OCI-LY7 (cell line): Measurements from ENCODE around the gene MET. TPM values are rescaled to one million over a fixed set of nuclear protein-coding genes. Genes with fewer than 3 reads are reported as not detected.

Experiments used
- BruUV-seq: library from RNA; stranded (reverse); fragments of 400-500 nt; replicated peaks from 2 replicates; lab custom pipeline; 2021; lab: Mats Ljungman, UMichigan
- CTCF ChIA-PET: fragments of 300-600 bp; sonication (Branson Sonifier 250); formaldehyde crosslinking; loops from one replicate; lab custom pipeline; 2022; ENCODE audit warnings: antibody characterized with exemption; ENCODE audit not compliant: unreplicated experiment; lab: Charles Lee
- POLR2A ChIA-PET: fragments of 300-600 bp; sonication (Branson Sonifier 250); formaldehyde crosslinking; loops from one replicate; lab custom pipeline; 2022; ENCODE audit warnings: antibody characterized with exemption; lab: Charles Lee
- DNase-seq: peaks from one replicate; pipeline ENCODE4 v3.0.0-alpha.2; 2015; ENCODE audit warnings: low spot score
- H2AFZ ChIP-seq: fragments of 200-600 bp; sonication (generic), shearing (Covaris generic); 2 replicates; pipeline ENCODE4 v1.6.1; 2014; ENCODE audit warnings: mild to moderate bottlenecking, antibody characterized with exemption, low read length, moderate library complexity
- H3K27ac ChIP-seq: fragments of 200-600 bp; sonication (generic); 2 replicates; pipeline ENCODE4 v1.5.1; 2014; ENCODE audit warnings: mixed run types, low read depth, mild to moderate bottlenecking, moderate library complexity, low read length, inconsistent platforms; ENCODE audit not compliant: poor library complexity, severe bottlenecking
- H3K36me3 ChIP-seq: fragments of 200-600 bp; sonication (generic); 2 replicates; pipeline ENCODE4 v1.6.1; 2014; ENCODE audit warnings: mild to moderate bottlenecking, antibody characterized with exemption, low read length, moderate library complexity, mixed read lengths; ENCODE audit not compliant: insufficient read depth
- H3K4me1 ChIP-seq: fragments of 200-600 bp; sonication (generic); 2 replicates; pipeline ENCODE4 v1.5.1; 2014; ENCODE audit warnings: mild to moderate bottlenecking, low read length; ENCODE audit not compliant: insufficient read depth, poor library complexity, severe bottlenecking
- H3K4me2 ChIP-seq: fragments of 200-600 bp; sonication (generic); 2 replicates; pipeline ENCODE4 v1.6.1; 2014; ENCODE audit warnings: mild to moderate bottlenecking, low read length
- H3K4me3 ChIP-seq: fragments of 200-600 bp; sonication (generic); 2 replicates; pipeline ENCODE4 v1.5.1; 2014; ENCODE audit warnings: mild to moderate bottlenecking, low read depth, low read length; ENCODE audit not compliant: poor library complexity, severe bottlenecking
- H3K79me2 ChIP-seq: fragments of 200-600 bp; sonication (generic); 2 replicates; pipeline ENCODE4 v1.6.1; 2016; ENCODE audit warnings: low read depth, mild to moderate bottlenecking, low read length, moderate library complexity, mixed read lengths; ENCODE audit not compliant: insufficient read depth
- H3K9me2 ChIP-seq: fragments of 200-600 bp; sonication (generic); 2 replicates; pipeline ENCODE4 v1.6.1; 2016; ENCODE audit warnings: mild to moderate bottlenecking, low read length, mixed read lengths; ENCODE audit not compliant: insufficient read depth
- H3K9me3 ChIP-seq: fragments of 200-600 bp; sonication (generic); 2 replicates; pipeline ENCODE4 v1.6.1; 2014; ENCODE audit warnings: mild to moderate bottlenecking, mixed run types, low read length, mixed read lengths
- H4K20me1 ChIP-seq: fragments of 200-600 bp; sonication (generic); 2 replicates; pipeline ENCODE4 v1.6.1; 2014; ENCODE audit warnings: mild to moderate bottlenecking, antibody characterized with exemption, low read length, moderate library complexity, mixed read lengths; ENCODE audit not compliant: insufficient read depth
- EZH2phosphoT487 ChIP-seq: fragments of 200-600 bp; sonication (generic); IDR thresholded peaks from 2 replicates; pipeline ENCODE4 v1.6.1; 2018; ENCODE audit warnings: low read depth, borderline replicate concordance, mild to moderate bottlenecking, mixed run types, antibody characterized with exemption, low read length, moderate library complexity, mixed read lengths
- intact Hi-C: fragments of 100-400 bp; cut with micrococcal nuclease; formaldehyde crosslinking; loops from one replicate; pipeline ENCODE4 v1.10.0; 2022; ENCODE audit not compliant: unreplicated experiment
- total RNA-seq, 2 experiments: library from RNA; depleted of rRNA in 1 of 2; stranded (reverse); fragments of >200 nt in 1 of 2; shearing (Covaris generic) in 1 of 2; gene quantifications; 2 replicates each; pipeline ENCODE4 v1.2.3, GENCODE V29; 2014 to 2022
- TF ChIP-seq, protein P1 (sequence below): fragments of 200-600 bp; sonication (generic); conservative IDR thresholded peaks from 2 replicates; pipeline ENCODE4 v1.5.1; 2014; ENCODE audit warnings: mild to moderate bottlenecking, antibody characterized with exemption, low read length, moderate library complexity, mixed read lengths

MET gene
- total RNA-seq, 2 experiments from 2014 or later, result not detected

DNA sequence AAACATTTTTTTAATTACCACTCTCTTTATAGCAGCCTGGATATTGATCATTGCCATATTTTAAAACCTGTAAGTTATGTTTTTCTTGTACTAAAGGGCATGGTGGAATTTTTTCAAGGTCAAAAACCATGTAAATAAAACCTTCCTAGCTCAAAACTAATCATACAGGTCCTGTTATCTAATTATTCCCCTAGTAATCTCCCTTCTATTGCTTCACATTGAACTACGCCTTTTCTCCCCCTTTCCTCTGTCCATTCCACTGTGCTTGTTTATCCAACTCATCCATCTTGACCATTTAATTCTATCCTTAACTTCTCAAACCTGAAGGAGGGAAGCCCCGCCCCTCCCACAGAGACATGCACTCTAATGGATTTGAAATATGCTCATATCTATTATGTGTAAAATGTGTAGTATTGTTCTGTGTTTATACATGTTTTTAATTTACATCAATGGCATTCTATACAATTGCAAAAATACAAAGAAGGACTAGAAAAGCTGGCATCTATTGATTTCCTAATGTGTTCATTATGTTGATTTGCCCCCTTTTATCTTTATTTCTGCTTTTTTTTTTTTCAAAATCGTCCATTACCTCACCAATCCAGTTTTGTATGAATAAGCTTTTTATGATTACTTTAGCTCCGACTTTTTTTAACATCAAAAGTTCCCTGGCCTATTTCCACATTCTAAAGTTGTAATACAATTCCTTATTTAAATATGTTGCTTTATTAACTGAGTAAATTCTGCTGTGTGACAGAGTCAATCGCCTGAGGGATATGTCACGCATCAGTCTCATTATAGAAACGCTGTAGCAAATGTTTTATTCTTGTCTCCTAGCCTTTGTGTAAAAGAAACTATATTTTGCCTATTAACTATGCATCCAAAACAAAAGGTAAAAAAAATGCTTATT is 61.0 kb downstream of the MET start:
- no peak overlapping the region for H3K4me2 ChIP-seq
- CTCF ChIA-PET, result no interaction called here
- H3K9me3 ChIP-seq, result no peaks in the 10 kb centered on the region
- H2AFZ ChIP-seq, result no peak overlapping the region
- H3K4me3 ChIP-seq, result no peak overlapping the region
- H3K36me3 ChIP-seq, result no peaks in the 10 kb centered on the region
- H3K79me2 ChIP-seq, result no peaks in the 10 kb centered on the region
- no peaks in the 10 kb centered on the region for H3K9me2 ChIP-seq
- TF ChIP-seq, protein P1, sequence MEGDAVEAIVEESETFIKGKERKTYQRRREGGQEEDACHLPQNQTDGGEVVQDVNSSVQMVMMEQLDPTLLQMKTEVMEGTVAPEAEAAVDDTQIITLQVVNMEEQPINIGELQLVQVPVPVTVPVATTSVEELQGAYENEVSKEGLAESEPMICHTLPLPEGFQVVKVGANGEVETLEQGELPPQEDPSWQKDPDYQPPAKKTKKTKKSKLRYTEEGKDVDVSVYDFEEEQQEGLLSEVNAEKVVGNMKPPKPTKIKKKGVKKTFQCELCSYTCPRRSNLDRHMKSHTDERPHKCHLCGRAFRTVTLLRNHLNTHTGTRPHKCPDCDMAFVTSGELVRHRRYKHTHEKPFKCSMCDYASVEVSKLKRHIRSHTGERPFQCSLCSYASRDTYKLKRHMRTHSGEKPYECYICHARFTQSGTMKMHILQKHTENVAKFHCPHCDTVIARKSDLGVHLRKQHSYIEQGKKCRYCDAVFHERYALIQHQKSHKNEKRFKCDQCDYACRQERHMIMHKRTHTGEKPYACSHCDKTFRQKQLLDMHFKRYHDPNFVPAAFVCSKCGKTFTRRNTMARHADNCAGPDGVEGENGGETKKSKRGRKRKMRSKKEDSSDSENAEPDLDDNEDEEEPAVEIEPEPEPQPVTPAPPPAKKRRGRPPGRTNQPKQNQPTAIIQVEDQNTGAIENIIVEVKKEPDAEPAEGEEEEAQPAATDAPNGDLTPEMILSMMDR, result no peak
- TF ChIP-seq EZH2phosphoT487, result no peak
- H3K27ac ChIP-seq, result no peak overlapping the region
- no peak for DNase-seq
- intact Hi-C loops, result no loop called here
- peaks cover 5% of the 10 kb centered on the region for H4K20me1 ChIP-seq
- POLR2A ChIA-PET, result interaction anchor here (1.0 kb wide), 1 partner anchor 83 kb away, joined by 3 read pairs; no protein-coding TSS in a partner anchor
- H3K4me1 ChIP-seq, result no peaks in the 10 kb centered on the region
- BruUV-seq, result no TSS peak

DNA sequence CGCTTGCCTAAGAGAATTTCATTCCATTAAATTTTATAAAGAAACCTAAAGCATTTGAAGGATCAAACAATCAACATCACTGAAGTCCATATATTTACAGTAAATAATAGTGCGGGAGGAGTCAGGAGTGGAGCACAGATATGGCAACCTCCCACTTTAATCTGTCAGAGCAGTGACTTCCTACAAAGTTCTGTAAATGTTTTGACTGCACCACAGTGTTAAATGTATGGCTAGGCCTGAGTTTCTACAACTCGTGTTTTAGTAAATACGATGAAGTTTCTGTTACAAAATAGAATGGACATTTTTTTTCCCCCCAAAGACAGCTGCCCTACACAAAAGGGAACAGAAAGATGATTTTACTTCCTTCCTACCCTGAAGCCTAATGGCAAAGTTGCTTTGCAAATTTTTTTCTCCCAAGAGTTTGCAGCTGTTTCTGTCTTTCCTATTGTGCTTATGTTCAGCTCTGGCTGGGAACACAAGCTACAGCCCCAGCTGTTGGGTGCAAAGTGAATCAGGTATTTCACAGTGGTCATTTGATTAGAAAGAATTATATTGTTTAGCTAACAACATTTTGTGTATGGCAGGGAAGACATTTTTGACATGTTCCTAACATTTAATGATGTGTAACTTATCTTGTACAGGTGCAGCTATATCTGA is 62.1 kb downstream of the MET start:
- no peak overlapping the region for H3K4me2 ChIP-seq
- no TSS peak for BruUV-seq
- TF ChIP-seq EZH2phosphoT487, result no peak
- TF ChIP-seq, protein P1, result no peak
- H2AFZ ChIP-seq, result no peak overlapping the region
- no peak for DNase-seq
- no peak overlapping the region for H3K4me3 ChIP-seq
- H3K9me2 ChIP-seq, result no peaks in the 10 kb centered on the region
- H3K4me1 ChIP-seq, result no peaks in the 10 kb centered on the region
- intact Hi-C loops, result no loop called here
- no peaks in the 10 kb centered on the region for H3K36me3 ChIP-seq
- H3K79me2 ChIP-seq, result no peaks in the 10 kb centered on the region
- ChIA-PET POLR2A (no interaction called here), CTCF (no interaction called here)
- no peaks in the 10 kb centered on the region for H3K9me3 ChIP-seq
- no peak overlapping the region for H3K27ac ChIP-seq
- H4K20me1 ChIP-seq, result peaks cover 3% of the 10 kb centered on the region
